T-helper 17 cell (primary cell): ENCODE measurements around the gene ALDH1B1. TPM values are rescaled to one million over a fixed set of nuclear protein-coding genes. Genes with fewer than 3 reads are reported as not detected.

Experiments used
- ATAC-seq: fragments of 150-1000 bp; cut with Tn5 transposase; 2 replicates; pipeline ENCODE4 v1.10.0; 2021; ENCODE audit warnings: mild to moderate bottlenecking, moderate library complexity
- DNase-seq, 3 donors: peaks; one replicate each; pipeline versions ENCODE4 v3.0.0 to v3.0.0-alpha.2; 2020 to 2021
- H3K9me3 ChIP-seq: one replicate; pipeline ENCODE4 v1.7.0; 2013; ENCODE audit warnings: low read length, mild to moderate bottlenecking; ENCODE audit not compliant: control insufficient read depth, poor library complexity, severe bottlenecking
- H3K27ac Mint-ChIP-seq: one replicate; pipeline ENCODE4 v1.8.0; 2022; ENCODE audit warnings: mild to moderate bottlenecking, moderate library complexity, mixed read lengths
- H3K27me3 Mint-ChIP-seq: one replicate; pipeline ENCODE4 v1.8.0; 2022; ENCODE audit warnings: mixed read lengths
- H3K36me3 Mint-ChIP-seq: one replicate; pipeline ENCODE4 v1.8.0; 2022; ENCODE audit warnings: low read depth, mixed read lengths
- H3K4me1 Mint-ChIP-seq: one replicate; pipeline ENCODE4 v1.8.0; 2022; ENCODE audit warnings: mild to moderate bottlenecking, mixed read lengths
- H3K4me3 Mint-ChIP-seq: one replicate; pipeline ENCODE4 v1.8.0; 2022; ENCODE audit warnings: mild to moderate bottlenecking, moderate library complexity, mixed read lengths
- total RNA-seq, 4 donors: library from RNA in 2 of 4; stranded (reverse) in 2 of 4; gene quantifications; one replicate each; pipeline ENCODE4 v1.2.3 and lab custom pipeline; 2022 to 2026

ALDH1B1 gene
- total RNA-seq: 1 to 10 TPM; 1.7 to 2.7 TPM
- 6.3 to 15.1 reads per million in 2 donors for total RNA-seq (lab: John Stamatoyannopoulos, UW)

- H3K27ac Mint-ChIP-seq: peak within 1 kb of the TSS; percentile 93
- ATAC-seq: peak; percentile 96
- peaks cover 8% of the 10 kb centered on the region for H3K27me3 Mint-ChIP-seq
- DNase-seq: peak; percentile 19 to 45 (median 43)
- peak within 1 kb of the TSS; percentile 96 for H3K4me3 Mint-ChIP-seq
- peaks cover 16% of the 10 kb centered on the region for H3K4me1 Mint-ChIP-seq
- peaks cover 5% of the 10 kb centered on the region for H3K36me3 Mint-ChIP-seq
- H3K9me3 ChIP-seq: no peaks in the 10 kb centered on the region
Observed at GRCh38 chr9:38392235-38393127, at the start of gene ALDH1B1. Gene ALDH1B1 (plus strand): TSS chr9:38392702. CDS start chr9:38395749, 3,047 bp downstream.

GRCh38 chr9:38343037-38343436, 49.5 kb upstream of the ALDH1B1 start:
- H3K4me1 Mint-ChIP-seq: no peaks in the 10 kb centered on the region
- DNase-seq (no peak), ATAC-seq (no peak)
- H3K9me3 ChIP-seq: no peaks in the 10 kb centered on the region
- H3K27ac Mint-ChIP-seq: no peak overlapping the region
- H3K27me3 Mint-ChIP-seq: peaks cover 27% of the 10 kb centered on the region
- H3K36me3 Mint-ChIP-seq: peaks cover 2% of the 10 kb centered on the region
- H3K4me3 Mint-ChIP-seq: no peak overlapping the region

GRCh38 chr9:38343552-38343951, 49.0 kb upstream of the ALDH1B1 start:
- no peak for ATAC-seq

GRCh38 chr9:38344566-38345324, 47.8 kb upstream of the ALDH1B1 start:
- peaks cover 2% of the 10 kb centered on the region for H3K36me3 Mint-ChIP-seq
- ATAC-seq (no peak), DNase-seq (no peak)
- no peak overlapping the region for H3K4me3 Mint-ChIP-seq
- H3K27me3 Mint-ChIP-seq: peaks cover 30% of the 10 kb centered on the region
- H3K27ac Mint-ChIP-seq: no peak overlapping the region
- no peaks in the 10 kb centered on the region for H3K9me3 ChIP-seq
- no peaks in the 10 kb centered on the region for H3K4me1 Mint-ChIP-seq

More at GRCh38 chr9:38343552-38343951, 49.0 kb upstream of the ALDH1B1 start:
- Mint-ChIP-seq H3K36me3 (peaks cover 2% of the 10 kb centered on the region), H3K27me3 (peaks cover 30% of the 10 kb centered on the region), H3K4me1 (no peaks in the 10 kb centered on the region), H3K4me3 (no peak overlapping the region), H3K27ac (no peak overlapping the region)
- H3K9me3 ChIP-seq: no peaks in the 10 kb centered on the region
- DNase-seq: no peak

- DNase-seq (no peak), ATAC-seq (no peak)
- H3K4me1 Mint-ChIP-seq: no peaks in the 10 kb centered on the region
- H3K27ac Mint-ChIP-seq: peak overlapping the region; percentile 17
- H3K9me3 ChIP-seq: no peaks in the 10 kb centered on the region
- no peak overlapping the region for H3K4me3 Mint-ChIP-seq
- H3K27me3 Mint-ChIP-seq: peaks cover 30% of the 10 kb centered on the region
- H3K36me3 Mint-ChIP-seq: peaks cover 2% of the 10 kb centered on the region
Observed at GRCh38 chr9:38345851-38346755, 46.4 kb upstream of the ALDH1B1 start.

GRCh38 chr9:38346811-38347210, 45.7 kb upstream of the ALDH1B1 start:
- H3K9me3 ChIP-seq: no peaks in the 10 kb centered on the region
- H3K36me3 Mint-ChIP-seq: peaks cover 2% of the 10 kb centered on the region
- no peak for DNase-seq
- no peaks in the 10 kb centered on the region for H3K4me1 Mint-ChIP-seq
- no peak overlapping the region for H3K27ac Mint-ChIP-seq
- peaks cover 36% of the 10 kb centered on the region for H3K27me3 Mint-ChIP-seq
- no peak overlapping the region for H3K4me3 Mint-ChIP-seq
- ATAC-seq: no peak

GRCh38 chr9:38347271-38347671, 45.2 kb upstream of the ALDH1B1 start:
- DNase-seq (no peak), ATAC-seq (no peak)
- H3K36me3 Mint-ChIP-seq: peaks cover 2% of the 10 kb centered on the region
- H3K27me3 Mint-ChIP-seq: peaks cover 41% of the 10 kb centered on the region
- no peaks in the 10 kb centered on the region for H3K9me3 ChIP-seq
- no peak overlapping the region for H3K27ac Mint-ChIP-seq
- H3K4me3 Mint-ChIP-seq: no peak overlapping the region
- no peaks in the 10 kb centered on the region for H3K4me1 Mint-ChIP-seq

- H3K27ac Mint-ChIP-seq: no peak overlapping the region
- H3K27me3 Mint-ChIP-seq: peaks cover 48% of the 10 kb centered on the region
- DNase-seq: no peak
Observed at GRCh38 chr9:38347946-38348345, 44.6 kb upstream of the ALDH1B1 start.

GRCh38 chr9:38350529-38350928, 42.0 kb upstream of the ALDH1B1 start:
- no peak for DNase-seq
- Mint-ChIP-seq H3K4me3 (no peak overlapping the region), H3K36me3 (peaks cover 2% of the 10 kb centered on the region), H3K27ac (no peak overlapping the region), H3K4me1 (no peaks in the 10 kb centered on the region), H3K27me3 (peaks cover 52% of the 10 kb centered on the region)
- ATAC-seq: no peak
- H3K9me3 ChIP-seq: no peaks in the 10 kb centered on the region

More at GRCh38 chr9:38347946-38348345, 44.6 kb upstream of the ALDH1B1 start:
- Mint-ChIP-seq H3K4me1 (no peaks in the 10 kb centered on the region), H3K4me3 (no peak overlapping the region), H3K36me3 (peaks cover 2% of the 10 kb centered on the region)
- no peaks in the 10 kb centered on the region for H3K9me3 ChIP-seq
- ATAC-seq: no peak

- ATAC-seq (no peak), DNase-seq (no peak)
- H3K9me3 ChIP-seq: no peaks in the 10 kb centered on the region
- peaks cover 36% of the 10 kb centered on the region for H3K27me3 Mint-ChIP-seq
- H3K4me3 Mint-ChIP-seq: no peak overlapping the region
- no peak overlapping the region for H3K27ac Mint-ChIP-seq
- H3K36me3 Mint-ChIP-seq: no peaks in the 10 kb centered on the region
- H3K4me1 Mint-ChIP-seq: no peaks in the 10 kb centered on the region
Observed at GRCh38 chr9:38352530-38353328, 39.8 kb upstream of the ALDH1B1 start.

- Mint-ChIP-seq H3K4me1 (no peaks in the 10 kb centered on the region), H3K36me3 (no peaks in the 10 kb centered on the region), H3K4me3 (no peak overlapping the region), H3K27ac (no peak overlapping the region), H3K27me3 (peaks cover 22% of the 10 kb centered on the region)
- DNase-seq: no peak
- H3K9me3 ChIP-seq: no peaks in the 10 kb centered on the region
- ATAC-seq: no peak
Observed at GRCh38 chr9:38355115-38355514, 37.4 kb upstream of the ALDH1B1 start.

GRCh38 chr9:38355517-38356120, 36.9 kb upstream of the ALDH1B1 start:
- DNase-seq (no peak), ATAC-seq (no peak)
- Mint-ChIP-seq H3K4me1 (no peaks in the 10 kb centered on the region), H3K4me3 (no peak overlapping the region), H3K27ac (no peak overlapping the region), H3K36me3 (no peaks in the 10 kb centered on the region), H3K27me3 (peaks cover 22% of the 10 kb centered on the region)
- no peaks in the 10 kb centered on the region for H3K9me3 ChIP-seq
